T-helper 17 cell (primary cell): ENCODE measurements around the gene CPXM1. TPM values are rescaled to one million over a fixed set of nuclear protein-coding genes. Genes with fewer than 3 reads are reported as not detected.
A peak's percentile ranks its signal among the peaks of the same experiment; 100 is the strongest.

Source experiments
- ATAC-seq: fragments of 150-1000 bp; cut with Tn5 transposase; 2 replicates; pipeline ENCODE4 v1.10.0; 2021; ENCODE audit warnings: mild to moderate bottlenecking, moderate library complexity
- DNase-seq, 3 donors: peaks; one replicate each; pipeline versions ENCODE4 v3.0.0 to v3.0.0-alpha.2; 2020 to 2021
- H3K9me3 ChIP-seq: one replicate; pipeline ENCODE4 v1.7.0; 2013; ENCODE audit warnings: low read length, mild to moderate bottlenecking; ENCODE audit not compliant: control insufficient read depth, poor library complexity, severe bottlenecking
- H3K27ac Mint-ChIP-seq: one replicate; pipeline ENCODE4 v1.8.0; 2022; ENCODE audit warnings: mild to moderate bottlenecking, moderate library complexity, mixed read lengths
- H3K27me3 Mint-ChIP-seq: one replicate; pipeline ENCODE4 v1.8.0; 2022; ENCODE audit warnings: mixed read lengths
- H3K36me3 Mint-ChIP-seq: one replicate; pipeline ENCODE4 v1.8.0; 2022; ENCODE audit warnings: low read depth, mixed read lengths
- H3K4me1 Mint-ChIP-seq: one replicate; pipeline ENCODE4 v1.8.0; 2022; ENCODE audit warnings: mild to moderate bottlenecking, mixed read lengths
- H3K4me3 Mint-ChIP-seq: one replicate; pipeline ENCODE4 v1.8.0; 2022; ENCODE audit warnings: mild to moderate bottlenecking, moderate library complexity, mixed read lengths
- total RNA-seq, 4 donors: library from RNA in 2 of 4; stranded (reverse) in 2 of 4; gene quantifications; one replicate each; pipeline ENCODE4 v1.2.3 and lab custom pipeline; 2022 to 2026

CPXM1 gene
- total RNA-seq, 2 donors from 2014 or later = 0.12 to 0.23 TPM

DNA sequence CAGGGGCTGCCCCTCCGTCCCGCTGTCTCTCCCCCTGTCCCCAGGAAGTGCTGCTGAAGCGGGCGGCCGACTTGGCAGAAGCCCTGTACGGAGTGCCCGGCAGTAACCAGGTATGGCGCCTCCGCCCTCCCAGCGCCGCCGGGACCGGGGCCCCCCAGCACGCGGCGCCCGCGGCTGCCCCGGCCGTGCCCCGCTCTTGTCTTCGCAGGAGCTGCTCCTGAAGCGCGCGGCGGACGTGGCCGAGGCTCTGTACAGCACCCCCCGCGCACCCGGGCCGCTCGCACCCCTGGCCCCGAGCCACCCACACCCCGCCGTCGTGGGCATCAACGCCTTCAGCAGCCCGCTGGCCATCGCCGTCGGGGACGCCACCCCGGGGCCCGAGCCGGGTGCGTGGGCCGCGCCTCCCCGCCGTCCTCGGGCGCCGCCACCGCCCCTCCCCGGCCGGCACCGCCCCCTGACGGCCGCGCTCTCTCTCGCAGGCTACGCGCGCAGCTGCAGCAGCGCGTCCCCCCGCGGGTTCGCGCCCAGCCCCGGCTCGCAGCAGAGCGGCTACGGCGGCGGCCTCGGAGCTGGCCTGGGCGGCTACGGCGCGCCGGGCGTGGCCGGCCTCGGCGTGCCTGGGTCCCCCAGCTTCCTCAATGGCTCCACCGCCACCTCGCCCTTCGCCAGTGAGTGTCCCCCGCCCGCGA, 48.4 kb downstream of the CPXM1 start:
- Mint-ChIP-seq H3K27ac (no peak overlapping the region), H3K4me3 (peak overlapping the region; percentile 19), H3K4me1 (peaks cover 30% of the 10 kb centered on the region)

DNA sequence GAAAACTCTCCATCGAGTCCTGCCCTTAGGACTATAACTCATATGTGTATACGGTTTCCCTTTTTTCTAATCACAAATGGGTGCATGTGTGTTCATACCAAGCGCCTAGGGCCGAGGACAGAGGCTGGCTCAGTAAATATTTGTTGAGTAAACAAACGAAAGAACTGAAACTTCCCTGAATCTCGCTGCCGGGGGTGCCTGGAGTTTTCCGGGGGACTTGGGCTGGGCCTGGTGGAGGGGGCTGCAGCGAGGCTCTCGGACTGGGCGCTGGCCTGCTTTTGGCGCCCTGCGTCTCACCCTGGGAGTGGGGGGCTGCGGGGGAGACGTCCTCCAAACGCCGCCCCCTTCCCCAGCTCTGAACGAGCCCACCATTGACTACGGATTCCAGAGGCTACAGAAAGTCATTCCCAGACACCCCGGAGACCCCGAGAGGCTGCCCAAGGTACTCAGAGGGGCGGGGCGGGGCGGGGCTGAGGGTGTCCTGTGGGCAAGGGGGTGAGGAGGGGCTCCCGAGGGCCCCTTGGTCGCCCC, 49.0 kb downstream of the CPXM1 start:
- Mint-ChIP-seq H3K36me3 (no peaks in the 10 kb centered on the region), H3K4me3 (peak overlapping the region; percentile 91), H3K27ac (no peak overlapping the region), H3K27me3 (peaks cover 10% of the 10 kb centered on the region), H3K4me1 (peaks cover 29% of the 10 kb centered on the region)
- H3K9me3 ChIP-seq = no peaks in the 10 kb centered on the region
- DNase-seq = no peak
- ATAC-seq = no peak

More for the DNA sequence above, 48.4 kb downstream of the CPXM1 start:
- DNase-seq (peak; percentile 43 to 54 (median 46)), ATAC-seq (peak; percentile 78)
- H3K9me3 ChIP-seq = no peaks in the 10 kb centered on the region
- Mint-ChIP-seq H3K27me3 (peaks cover 16% of the 10 kb centered on the region), H3K36me3 (no peaks in the 10 kb centered on the region)

DNA sequence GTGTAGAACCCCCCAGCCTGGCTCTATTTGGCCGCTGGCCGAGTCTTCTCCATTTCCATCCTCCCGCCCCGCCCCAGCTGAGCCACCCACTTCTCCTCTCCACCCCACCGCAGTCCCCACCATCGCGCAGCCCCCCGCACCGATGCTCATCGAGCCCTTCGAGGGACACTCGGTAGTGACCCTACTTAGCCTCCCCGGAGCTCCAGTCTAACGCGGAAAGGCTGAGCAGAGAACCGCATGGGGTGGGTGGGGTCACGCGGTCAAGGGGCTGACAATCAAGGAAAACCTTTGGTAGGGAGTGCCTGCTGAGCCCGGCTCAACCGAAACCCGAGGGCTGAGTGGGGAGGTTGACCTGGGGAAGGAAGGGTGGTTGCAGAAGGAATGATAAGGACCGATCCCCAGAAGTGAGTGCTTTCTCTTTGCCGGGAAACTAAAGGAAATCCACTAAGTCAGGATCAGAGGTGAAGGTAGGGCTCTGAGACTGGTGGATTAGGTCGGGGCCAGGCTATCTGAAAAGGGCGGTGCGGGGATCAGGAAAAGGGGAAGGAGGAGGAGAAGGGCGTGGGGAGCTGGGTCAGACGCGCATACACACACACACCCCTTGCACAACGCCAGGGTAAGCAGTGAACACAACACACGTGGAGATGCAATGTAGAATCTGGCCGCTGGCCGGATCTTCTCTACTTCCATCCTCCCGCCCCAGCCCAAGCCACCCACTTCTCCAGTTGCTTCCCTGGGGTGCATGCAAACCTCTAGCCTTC, 49.8 kb downstream of the CPXM1 start:
- peak overlapping the region; percentile 91 for H3K4me3 Mint-ChIP-seq
- H3K36me3 Mint-ChIP-seq = no peaks in the 10 kb centered on the region
- peaks cover 28% of the 10 kb centered on the region for H3K4me1 Mint-ChIP-seq
- H3K9me3 ChIP-seq = no peaks in the 10 kb centered on the region
- H3K27me3 Mint-ChIP-seq = peaks cover 6% of the 10 kb centered on the region
- H3K27ac Mint-ChIP-seq = no peak overlapping the region
- ATAC-seq (peak; percentile 20), DNase-seq (no peak)

DNA sequence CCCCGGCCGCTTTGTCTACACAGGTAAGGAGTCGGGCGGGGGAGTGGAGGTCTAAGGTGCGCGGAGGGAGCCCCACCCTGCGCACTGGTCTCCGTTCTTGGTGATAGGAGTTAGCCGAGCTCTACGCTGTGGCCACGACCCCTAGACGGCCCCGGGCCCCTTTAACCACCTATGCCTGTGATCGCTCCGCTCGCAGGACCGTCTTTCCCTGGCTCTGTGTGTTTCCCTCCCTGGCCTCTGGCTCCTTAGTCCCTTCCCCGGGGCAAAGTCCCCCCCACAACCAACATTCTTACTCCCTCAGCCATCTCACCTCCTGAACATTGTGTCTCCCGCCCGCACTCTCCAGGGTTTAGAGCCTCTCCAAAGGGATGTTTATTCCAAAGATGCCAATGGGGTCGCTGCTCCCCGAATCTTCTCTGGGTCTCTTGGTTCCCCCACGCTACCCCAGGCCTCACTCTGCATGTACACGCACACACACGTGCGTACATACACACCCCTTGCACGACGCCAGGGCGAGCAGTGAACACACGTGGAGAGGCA, 50.4 kb downstream of the CPXM1 start:
- no peak overlapping the region for H3K27ac Mint-ChIP-seq
- no peak for ATAC-seq
- no peak for DNase-seq
- peaks cover 6% of the 10 kb centered on the region for H3K27me3 Mint-ChIP-seq
- peak overlapping the region; percentile 91 for H3K4me3 Mint-ChIP-seq
- peaks cover 28% of the 10 kb centered on the region for H3K4me1 Mint-ChIP-seq
- H3K9me3 ChIP-seq = no peaks in the 10 kb centered on the region
- H3K36me3 Mint-ChIP-seq = no peaks in the 10 kb centered on the region

DNA sequence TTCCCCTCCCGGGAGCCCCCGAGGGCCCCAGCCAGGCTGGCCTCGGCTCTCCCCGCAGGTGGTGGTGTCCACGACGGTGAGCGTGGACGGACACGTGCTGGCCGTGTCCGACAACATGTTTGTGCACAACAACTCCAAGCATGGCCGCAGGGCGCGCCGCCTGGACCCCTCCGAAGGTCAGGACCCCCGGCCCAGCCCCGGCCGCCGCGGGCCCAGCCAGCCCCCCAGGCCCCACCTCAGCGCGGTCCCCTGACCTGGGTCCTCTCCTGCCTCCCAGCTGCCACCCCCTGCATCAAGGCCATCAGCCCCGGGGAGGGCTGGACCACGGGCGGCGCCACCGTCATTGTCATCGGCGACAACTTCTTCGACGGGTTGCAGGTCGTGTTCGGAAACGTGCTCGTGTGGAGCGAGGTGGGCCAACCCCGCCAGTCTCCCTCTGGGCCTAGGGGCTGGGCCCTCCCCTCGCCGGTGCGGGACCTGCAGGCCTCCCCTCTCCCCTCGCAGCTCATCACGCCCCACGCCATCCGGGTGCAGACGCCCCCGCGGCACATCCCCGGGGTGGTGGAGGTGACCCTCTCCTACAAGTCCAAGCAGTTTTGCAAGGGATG, 51.0 kb downstream of the CPXM1 start:
- no peak overlapping the region for H3K4me3 Mint-ChIP-seq
- no peaks in the 10 kb centered on the region for H3K9me3 ChIP-seq
- H3K4me1 Mint-ChIP-seq = peaks cover 28% of the 10 kb centered on the region
- H3K27ac Mint-ChIP-seq = no peak overlapping the region
- no peak for ATAC-seq
- DNase-seq = no peak
- H3K27me3 Mint-ChIP-seq = peaks cover 6% of the 10 kb centered on the region
- no peaks in the 10 kb centered on the region for H3K36me3 Mint-ChIP-seq

DNA sequence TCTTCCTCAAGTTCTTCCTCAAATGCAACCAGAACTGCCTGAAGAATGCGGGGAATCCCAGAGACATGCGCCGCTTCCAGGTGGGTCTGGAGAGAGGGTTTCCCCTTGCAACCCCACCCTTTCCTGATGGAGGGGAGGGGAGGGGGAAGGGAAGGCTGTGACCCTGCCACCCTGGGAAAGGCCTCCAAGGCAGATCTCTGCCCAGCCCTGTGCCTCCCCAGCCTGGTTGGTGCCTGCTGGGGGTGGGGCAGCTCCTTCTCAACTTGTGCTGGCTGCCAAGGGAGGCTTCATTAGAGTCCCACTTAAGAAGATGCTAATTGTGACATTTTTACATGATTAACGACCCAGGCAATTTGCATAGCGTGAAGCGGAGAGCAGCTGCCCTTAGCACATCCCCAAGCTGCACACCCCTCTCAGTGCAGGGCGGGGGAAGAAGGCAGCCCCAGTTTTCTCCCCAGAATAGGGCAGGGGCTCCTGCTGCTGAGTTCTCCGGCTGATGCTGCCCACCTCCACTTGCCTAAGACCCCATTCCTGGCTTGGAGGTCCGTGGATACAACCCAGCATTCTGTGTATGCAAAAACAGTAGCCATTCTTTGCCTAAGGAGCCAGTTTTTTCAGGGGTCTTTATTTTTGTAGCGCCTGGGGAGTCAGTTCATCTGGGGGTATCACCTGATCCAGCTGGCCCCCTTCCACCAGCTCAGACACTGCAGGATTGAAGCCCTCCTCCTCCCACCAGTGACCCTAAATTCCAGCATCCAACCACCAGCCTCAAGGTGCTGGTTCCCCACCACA, 51.7 kb downstream of the CPXM1 start:
- Mint-ChIP-seq H3K27ac (no peak overlapping the region), H3K36me3 (no peaks in the 10 kb centered on the region), H3K4me3 (no peak overlapping the region), H3K4me1 (peaks cover 25% of the 10 kb centered on the region), H3K27me3 (peaks cover 6% of the 10 kb centered on the region)
- DNase-seq (no peak), ATAC-seq (no peak)
- no peaks in the 10 kb centered on the region for H3K9me3 ChIP-seq

DNA sequence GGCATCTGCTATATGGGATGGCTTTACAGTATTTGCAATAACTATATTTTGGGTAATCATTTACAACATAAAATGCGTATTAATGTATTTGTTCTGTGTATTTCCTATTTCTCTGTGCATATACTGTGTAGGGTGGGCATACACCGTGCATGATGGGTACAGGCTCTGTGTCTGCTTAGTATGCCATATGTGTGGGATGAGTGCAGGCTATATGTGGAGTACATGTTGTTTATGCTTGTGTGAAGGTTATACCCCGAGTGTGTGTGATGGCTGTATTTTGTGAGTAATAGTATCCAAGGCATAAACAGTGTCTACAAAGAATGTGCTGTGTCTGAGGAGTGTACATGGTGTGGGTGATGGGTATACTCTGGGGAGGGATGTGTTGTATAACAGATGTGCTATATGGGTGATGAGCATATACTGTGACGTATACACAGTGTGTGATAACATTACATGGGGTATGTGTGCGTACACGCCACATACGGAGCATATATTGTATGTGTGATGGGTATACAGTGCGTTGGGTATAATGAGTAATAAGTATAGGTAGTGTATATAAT, 52.7 kb downstream of the CPXM1 start:
- Mint-ChIP-seq H3K4me3 (no peak overlapping the region), H3K27me3 (no peaks in the 10 kb centered on the region), H3K4me1 (peaks cover 23% of the 10 kb centered on the region), H3K36me3 (no peaks in the 10 kb centered on the region), H3K27ac (no peak overlapping the region)
- no peaks in the 10 kb centered on the region for H3K9me3 ChIP-seq
- no peak for ATAC-seq
- DNase-seq = no peak

DNA sequence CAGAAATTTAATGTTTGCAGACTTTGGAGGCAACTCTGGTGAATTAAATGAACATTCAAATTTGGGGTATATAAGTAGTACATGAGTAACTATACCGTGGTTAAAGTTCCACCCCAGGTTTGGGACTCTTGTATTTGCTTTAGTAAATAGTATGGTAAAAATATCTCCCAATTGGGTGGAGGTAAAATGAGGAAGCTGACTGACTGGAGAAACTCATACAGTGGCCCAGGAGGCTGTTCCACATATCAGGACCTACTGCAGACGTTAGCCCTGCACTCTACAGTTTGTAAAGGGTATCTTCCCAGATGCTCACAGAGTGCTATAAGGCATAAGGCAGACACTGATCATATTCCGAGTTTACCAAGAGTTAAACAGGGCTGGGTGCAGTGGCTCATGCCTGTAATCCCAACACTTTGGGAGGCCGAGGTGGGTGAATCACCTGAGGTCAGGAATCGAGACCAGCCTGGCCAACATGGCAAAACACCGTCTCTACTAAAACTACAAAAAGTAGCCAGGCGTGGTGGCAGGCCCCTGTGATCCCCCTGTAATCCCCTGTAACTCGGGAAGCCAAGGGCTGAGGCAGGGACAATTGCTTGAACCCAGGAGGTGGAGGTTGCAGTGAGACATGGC, 53.7 kb downstream of the CPXM1 start:
- H3K9me3 ChIP-seq = no peaks in the 10 kb centered on the region
- Mint-ChIP-seq H3K27ac (no peak overlapping the region), H3K4me3 (no peak overlapping the region), H3K27me3 (no peaks in the 10 kb centered on the region), H3K36me3 (no peaks in the 10 kb centered on the region), H3K4me1 (peaks cover 30% of the 10 kb centered on the region)
- no peak for ATAC-seq
- no peak for DNase-seq

DNA sequence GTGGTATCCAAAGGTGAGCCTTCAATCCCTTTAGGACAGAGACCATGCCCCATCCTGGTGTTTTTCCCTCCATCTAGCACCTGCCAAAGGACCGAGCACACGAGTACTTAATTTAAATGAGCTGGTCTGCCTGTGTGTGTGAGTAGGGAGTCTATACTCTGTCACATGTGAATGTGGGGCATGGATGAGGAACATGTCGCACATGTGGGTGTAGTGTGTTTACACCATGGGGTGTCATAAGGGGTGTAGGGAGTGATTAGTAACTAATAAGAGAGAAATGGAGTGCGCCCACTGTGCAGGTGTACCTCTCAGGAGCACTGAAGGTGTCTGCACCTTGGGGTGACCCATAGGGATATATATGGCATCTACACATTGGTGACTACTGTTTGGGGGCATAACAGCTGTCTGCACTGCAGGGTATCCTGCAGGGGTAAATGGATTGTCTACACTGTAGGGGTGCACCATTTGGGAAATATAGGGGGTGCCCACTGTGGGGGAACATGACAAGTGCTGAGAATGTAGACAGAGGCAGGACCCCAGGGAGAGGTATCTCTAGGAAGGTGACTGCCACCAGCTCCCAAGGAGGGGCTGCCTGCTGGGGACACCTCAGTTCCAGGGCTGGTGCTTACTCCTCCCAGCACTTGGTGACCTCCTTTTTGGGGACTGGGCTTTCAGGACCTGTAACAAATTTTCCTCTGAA, 54.3 kb downstream of the CPXM1 start:
- Mint-ChIP-seq H3K36me3 (no peaks in the 10 kb centered on the region), H3K4me3 (no peak overlapping the region), H3K27me3 (no peaks in the 10 kb centered on the region), H3K27ac (no peak overlapping the region), H3K4me1 (peaks cover 37% of the 10 kb centered on the region)
- H3K9me3 ChIP-seq = no peaks in the 10 kb centered on the region
- ATAC-seq (no peak), DNase-seq (no peak)

DNA sequence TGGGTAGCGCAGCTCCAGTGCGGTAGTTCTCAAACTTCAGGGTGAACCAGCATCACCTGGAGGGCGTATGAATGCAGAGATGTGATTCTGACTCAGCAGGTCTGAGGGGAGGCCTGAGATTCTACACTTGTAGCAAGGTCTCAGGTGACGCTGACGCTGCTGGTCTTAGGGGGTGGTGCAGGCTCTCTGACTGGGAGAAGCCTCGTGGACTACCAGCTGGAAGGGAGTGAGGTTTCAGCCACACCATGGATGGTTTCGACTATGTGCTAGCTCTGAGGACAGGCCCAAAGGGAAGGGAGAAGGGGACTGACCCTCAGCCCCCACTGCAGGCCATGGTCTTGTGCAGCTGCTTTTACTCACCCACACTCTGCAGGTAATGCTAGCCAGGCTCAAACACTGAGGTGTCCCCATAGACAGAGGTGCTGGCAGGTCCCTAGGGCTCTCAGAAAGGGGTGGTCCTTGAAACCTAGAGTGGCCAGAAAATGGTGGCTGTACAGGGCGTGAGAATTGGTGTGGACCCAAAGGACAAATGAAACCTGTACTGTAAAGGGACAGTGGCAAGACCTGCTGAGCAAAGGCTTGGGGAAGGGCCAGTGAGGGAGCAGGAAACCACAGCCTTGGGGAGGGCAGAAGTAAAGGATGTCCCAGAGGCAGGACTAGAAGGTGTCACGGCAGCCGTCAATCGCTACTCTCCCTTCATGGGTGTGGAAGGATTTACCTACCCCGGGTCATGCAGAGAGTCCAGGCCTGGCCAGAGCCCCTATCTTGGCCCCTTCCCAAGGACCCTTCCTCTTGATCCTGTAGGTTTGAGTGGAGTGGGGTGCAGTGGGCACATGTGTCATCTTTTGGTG, 55.1 kb downstream of the CPXM1 start:
- H3K27me3 Mint-ChIP-seq = no peaks in the 10 kb centered on the region
- DNase-seq = no peak
- H3K9me3 ChIP-seq = no peaks in the 10 kb centered on the region
- ATAC-seq = no peak
- no peak overlapping the region for H3K27ac Mint-ChIP-seq
- no peak overlapping the region for H3K4me3 Mint-ChIP-seq
- H3K36me3 Mint-ChIP-seq = no peaks in the 10 kb centered on the region
- peaks cover 39% of the 10 kb centered on the region for H3K4me1 Mint-ChIP-seq
